Nephron (organoid): ENCODE results near the gene KLHL21.
A peak's percentile ranks its signal among the peaks of the same experiment; 100 is the strongest.

Experiments
- H3K27ac Mint-ChIP-seq, 3 experiments: 2 replicates each; pipeline ENCODE4 v1.8.0; 2020; ENCODE audit warnings: mixed read lengths in 3 of 3, mild to moderate bottlenecking in 2 of 3, moderate library complexity in 1 of 3
- H3K27me3 Mint-ChIP-seq: 2 replicates; pipeline ENCODE4 v1.8.0; 2021; ENCODE audit warnings: low read depth, mild to moderate bottlenecking, moderate library complexity, mixed read lengths
- H3K36me3 Mint-ChIP-seq: 2 replicates; pipeline ENCODE4 v1.8.0; 2020; ENCODE audit warnings: low read depth, mixed read lengths
- H3K4me1 Mint-ChIP-seq: 2 replicates; pipeline ENCODE4 v1.8.0; 2020; ENCODE audit warnings: mixed read lengths
- H3K4me3 Mint-ChIP-seq, 3 experiments: 2 replicates each; pipeline ENCODE4 v1.8.0; 2020; ENCODE audit warnings: mild to moderate bottlenecking in 3 of 3, mixed read lengths in 3 of 3, moderate library complexity in 2 of 3
- H3K9me3 Mint-ChIP-seq: 2 replicates; pipeline ENCODE4 v1.8.0; 2020; ENCODE audit warnings: mixed read lengths
- CTCF ChIP-seq, 3 experiments: fragments of 200-600 bp; sonication (generic); IDR thresholded peaks; one replicate each; pipeline ENCODE4 v1.5.0; 2021; ENCODE audit warnings: antibody characterized with exemption in 3 of 3; ENCODE audit not compliant: unreplicated experiment in 3 of 3

Gene KLHL21

GRCh38 chr1:6581561-6582305, 20.9 kb downstream of the KLHL21 start:
- H3K27me3 Mint-ChIP-seq: no peaks in the 10 kb centered on the region
- peak overlapping the region in 2 of 3 experiments; percentile 52 to 59 for H3K27ac Mint-ChIP-seq
- H3K36me3 Mint-ChIP-seq: peaks cover 4% of the 10 kb centered on the region
- H3K4me1 Mint-ChIP-seq: peaks cover 27% of the 10 kb centered on the region
- H3K4me3 Mint-ChIP-seq: peak overlapping the region; percentile 73 to 94 (median 81)
- TF ChIP-seq CTCF (IDR thresholded peaks at IDR 0.05; ENCODE audit: unreplicated experiment in 3 of 3): no peak
- no peaks in the 10 kb centered on the region for H3K9me3 Mint-ChIP-seq

GRCh38 chr1:6580593-6581409, 21.9 kb downstream of the KLHL21 start:
- Mint-ChIP-seq H3K36me3 (peaks cover 4% of the 10 kb centered on the region), H3K27ac (peak overlapping the region; percentile 84 to 97 (median 95)), H3K4me1 (peaks cover 27% of the 10 kb centered on the region), H3K9me3 (no peaks in the 10 kb centered on the region), H3K27me3 (no peaks in the 10 kb centered on the region), H3K4me3 (peak overlapping the region; percentile 94 to 97 (median 95))
- no peak for TF ChIP-seq CTCF (IDR thresholded peaks at IDR 0.05; ENCODE audit: unreplicated experiment in 3 of 3)

GRCh38 chr1:6580119-6580592, 22.5 kb downstream of the KLHL21 start:
- H3K27ac Mint-ChIP-seq: peak overlapping the region; percentile 84 to 97 (median 95)
- peaks cover 27% of the 10 kb centered on the region for H3K4me1 Mint-ChIP-seq
- peaks cover 4% of the 10 kb centered on the region for H3K36me3 Mint-ChIP-seq
- no peaks in the 10 kb centered on the region for H3K9me3 Mint-ChIP-seq
- H3K27me3 Mint-ChIP-seq: no peaks in the 10 kb centered on the region
- peak overlapping the region; percentile 94 to 97 (median 95) for H3K4me3 Mint-ChIP-seq
- no peak for TF ChIP-seq CTCF (IDR thresholded peaks at IDR 0.05; ENCODE audit: unreplicated experiment in 3 of 3)

GRCh38 chr1:6579374-6580118, 23.1 kb downstream of the KLHL21 start, which contains the start of gene ZBTB48:
ZBTB48 (plus strand) TSS chr1:6579994; CDS start chr1:6580610, 616 bp downstream.
- TF ChIP-seq CTCF (IDR thresholded peaks at IDR 0.05; ENCODE audit: unreplicated experiment in 3 of 3): no peak
- no peaks in the 10 kb centered on the region for H3K27me3 Mint-ChIP-seq
- H3K27ac Mint-ChIP-seq: peak within 1 kb of the TSS; percentile 84 to 97 (median 95)
- H3K4me3 Mint-ChIP-seq: peak within 1 kb of the TSS; percentile 94 to 97 (median 95)
- peaks cover 2% of the 10 kb centered on the region for H3K36me3 Mint-ChIP-seq
- no peaks in the 10 kb centered on the region for H3K9me3 Mint-ChIP-seq
- H3K4me1 Mint-ChIP-seq: peaks cover 27% of the 10 kb centered on the region

- Mint-ChIP-seq H3K27ac (peak overlapping the region in 2 of 3 experiments; percentile 95 to 97), H3K4me1 (peaks cover 27% of the 10 kb centered on the region), H3K36me3 (no peaks in the 10 kb centered on the region), H3K4me3 (peak overlapping the region; percentile 94 to 97 (median 95)), H3K9me3 (no peaks in the 10 kb centered on the region), H3K27me3 (no peaks in the 10 kb centered on the region)
- no peak for TF ChIP-seq CTCF (IDR thresholded peaks at IDR 0.05; ENCODE audit: unreplicated experiment in 3 of 3)
These were observed 23.9 kb downstream of the KLHL21 start for GRCh38 chr1:6578624-6579373.
